ENCODE data around the gene GRB2.
A peak's percentile ranks its signal among the peaks of the same experiment; 100 is the strongest.
"Not testable (repeated sequence)": the region's sequence is repeated elsewhere in the genome, so short reads cannot be mapped to it uniquely, and the experiment has no call there.

The GRB2 gene

GRCh38 chr17:75405365-75406221 lies at the start of gene GRB2:
GRB2 (minus strand) TSS chr17:75405678; CDS start chr17:75393628, 12,050 bp downstream.
- peak; percentile 99 to 100 for DNase-seq (ENCODE audit: low read depth in 2 of 2)

GRCh38 chr17:75454672-75455071 lies 49.2 kb upstream of the GRB2 start:
- DNase-seq (ENCODE audit: low read depth in 2 of 2): not testable (repeated sequence)

GRCh38 chr17:75454193-75454592 lies 48.7 kb upstream of the GRB2 start:
- no peak for DNase-seq (ENCODE audit: low read depth in 2 of 2)

GRCh38 chr17:75450270-75450669 lies 44.8 kb upstream of the GRB2 start:
- no peak for DNase-seq (ENCODE audit: low read depth in 2 of 2)

- DNase-seq (ENCODE audit: low read depth in 2 of 2): no peak
These were observed 42.7 kb upstream of the GRB2 start for GRCh38 chr17:75447951-75448856.

- not testable (repeated sequence) for DNase-seq (ENCODE audit: low read depth in 2 of 2)
These were observed 40.4 kb upstream of the GRB2 start for GRCh38 chr17:75445896-75446295.

- DNase-seq (ENCODE audit: low read depth in 2 of 2): no peak
These were observed 39.8 kb upstream of the GRB2 start for GRCh38 chr17:75445296-75445695.

GRCh38 chr17:75442168-75443103 lies 37.0 kb upstream of the GRB2 start:
- DNase-seq (ENCODE audit: low read depth in 2 of 2): no peak

- no peak for DNase-seq (ENCODE audit: low read depth in 2 of 2)
These were observed 35.4 kb upstream of the GRB2 start for GRCh38 chr17:75440738-75441448.

GRCh38 chr17:75439287-75439686 lies 33.8 kb upstream of the GRB2 start:
- no peak for DNase-seq (ENCODE audit: low read depth in 2 of 2)

- not testable (repeated sequence) for DNase-seq (ENCODE audit: low read depth in 2 of 2)
These were observed 31.9 kb upstream of the GRB2 start for GRCh38 chr17:75437404-75437803.

GRCh38 chr17:75434433-75434832 lies 29.0 kb upstream of the GRB2 start:
- DNase-seq (ENCODE audit: low read depth in 2 of 2): not testable (repeated sequence)

GRCh38 chr17:75433218-75433783 lies 27.8 kb upstream of the GRB2 start:
- DNase-seq (ENCODE audit: low read depth in 2 of 2): no peak

GRCh38 chr17:75430159-75430974 lies 24.9 kb upstream of the GRB2 start:
- DNase-seq (ENCODE audit: low read depth in 2 of 2): no peak

GRCh38 chr17:75428543-75429469 lies 23.3 kb upstream of the GRB2 start:
- DNase-seq (ENCODE audit: low read depth in 2 of 2): no peak

- DNase-seq (ENCODE audit: low read depth in 2 of 2): no peak
These were observed 13.1 kb upstream of the GRB2 start for GRCh38 chr17:75418531-75418930.

- no peak for DNase-seq (ENCODE audit: low read depth in 2 of 2)
These were observed 11.6 kb upstream of the GRB2 start for GRCh38 chr17:75417054-75417580.

- no peak for DNase-seq (ENCODE audit: low read depth in 2 of 2)
These were observed 10.5 kb upstream of the GRB2 start for GRCh38 chr17:75416006-75416405.
